ENCODE measurements around the gene DUSP1.

- TF ChIP-seq POLR2A (IDR thresholded peaks at IDR 0.05) = no peak
- TF ChIP-seq, protein P1, sequence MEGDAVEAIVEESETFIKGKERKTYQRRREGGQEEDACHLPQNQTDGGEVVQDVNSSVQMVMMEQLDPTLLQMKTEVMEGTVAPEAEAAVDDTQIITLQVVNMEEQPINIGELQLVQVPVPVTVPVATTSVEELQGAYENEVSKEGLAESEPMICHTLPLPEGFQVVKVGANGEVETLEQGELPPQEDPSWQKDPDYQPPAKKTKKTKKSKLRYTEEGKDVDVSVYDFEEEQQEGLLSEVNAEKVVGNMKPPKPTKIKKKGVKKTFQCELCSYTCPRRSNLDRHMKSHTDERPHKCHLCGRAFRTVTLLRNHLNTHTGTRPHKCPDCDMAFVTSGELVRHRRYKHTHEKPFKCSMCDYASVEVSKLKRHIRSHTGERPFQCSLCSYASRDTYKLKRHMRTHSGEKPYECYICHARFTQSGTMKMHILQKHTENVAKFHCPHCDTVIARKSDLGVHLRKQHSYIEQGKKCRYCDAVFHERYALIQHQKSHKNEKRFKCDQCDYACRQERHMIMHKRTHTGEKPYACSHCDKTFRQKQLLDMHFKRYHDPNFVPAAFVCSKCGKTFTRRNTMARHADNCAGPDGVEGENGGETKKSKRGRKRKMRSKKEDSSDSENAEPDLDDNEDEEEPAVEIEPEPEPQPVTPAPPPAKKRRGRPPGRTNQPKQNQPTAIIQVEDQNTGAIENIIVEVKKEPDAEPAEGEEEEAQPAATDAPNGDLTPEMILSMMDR (IDR thresholded peaks at IDR 0.05) = no peak
Measured at GRCh38 chr5:172815631-172816030, 44.6 kb upstream of the DUSP1 start.
